HG02763 (cell line): ENCODE measurements around the gene CRISPLD2.
"Not testable (repeated sequence)": the region's sequence is repeated elsewhere in the genome, so short reads cannot be mapped to it uniquely, and the experiment has no call there.

Experiments
- ATAC-seq: cut with Tn5 transposase; IDR thresholded peaks from one replicate; pipeline ENCODE4 v1.9.1; 2021; ENCODE audit warnings: mild to moderate bottlenecking, moderate library complexity; ENCODE audit not compliant: unreplicated experiment

Gene CRISPLD2

GRCh38 chr16:84927621-84928591 lies 108.1 kb downstream of the CRISPLD2 start:
- ATAC-seq, result no peak

DNA sequence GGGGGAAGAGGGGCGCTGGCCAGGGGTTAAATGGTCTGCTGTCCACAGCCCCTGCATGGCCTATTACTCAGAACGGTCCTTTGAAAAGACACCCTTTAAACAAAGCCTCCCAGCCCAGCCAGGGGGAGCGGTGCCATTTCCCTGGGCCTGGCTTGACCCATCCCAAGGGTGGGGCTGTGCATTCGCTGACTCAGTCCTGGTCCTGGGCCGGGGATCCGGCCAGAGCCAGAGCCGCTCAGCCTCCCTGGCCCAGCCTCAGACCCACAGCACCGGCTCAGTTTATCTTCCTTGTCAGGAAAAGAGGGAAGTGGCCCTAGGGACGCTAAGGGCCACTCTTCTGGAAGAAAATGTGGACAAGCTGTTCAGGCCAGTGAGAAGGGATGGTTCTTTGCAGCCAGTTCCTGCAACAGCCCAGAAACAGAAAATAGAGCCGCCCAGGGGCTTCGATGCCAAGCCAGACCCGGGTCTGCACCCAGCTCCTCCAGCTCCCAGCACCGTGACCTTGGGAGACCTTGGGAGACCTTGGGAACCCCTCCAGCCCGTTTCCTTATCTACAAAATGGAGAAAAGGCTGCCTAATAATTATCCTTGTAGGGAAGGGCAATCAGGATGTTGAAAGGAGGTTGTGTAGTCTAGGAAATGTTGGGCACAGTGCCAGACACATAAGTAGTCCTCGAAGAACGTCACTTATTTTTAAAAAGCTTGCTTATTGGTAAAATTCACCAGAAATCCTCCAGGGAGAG lies 109.1 kb downstream of the CRISPLD2 start:
- ATAC-seq, result no peak

GRCh38 chr16:84929421-84930297 lies 109.9 kb downstream of the CRISPLD2 start:
- ATAC-seq, result no peak

DNA sequence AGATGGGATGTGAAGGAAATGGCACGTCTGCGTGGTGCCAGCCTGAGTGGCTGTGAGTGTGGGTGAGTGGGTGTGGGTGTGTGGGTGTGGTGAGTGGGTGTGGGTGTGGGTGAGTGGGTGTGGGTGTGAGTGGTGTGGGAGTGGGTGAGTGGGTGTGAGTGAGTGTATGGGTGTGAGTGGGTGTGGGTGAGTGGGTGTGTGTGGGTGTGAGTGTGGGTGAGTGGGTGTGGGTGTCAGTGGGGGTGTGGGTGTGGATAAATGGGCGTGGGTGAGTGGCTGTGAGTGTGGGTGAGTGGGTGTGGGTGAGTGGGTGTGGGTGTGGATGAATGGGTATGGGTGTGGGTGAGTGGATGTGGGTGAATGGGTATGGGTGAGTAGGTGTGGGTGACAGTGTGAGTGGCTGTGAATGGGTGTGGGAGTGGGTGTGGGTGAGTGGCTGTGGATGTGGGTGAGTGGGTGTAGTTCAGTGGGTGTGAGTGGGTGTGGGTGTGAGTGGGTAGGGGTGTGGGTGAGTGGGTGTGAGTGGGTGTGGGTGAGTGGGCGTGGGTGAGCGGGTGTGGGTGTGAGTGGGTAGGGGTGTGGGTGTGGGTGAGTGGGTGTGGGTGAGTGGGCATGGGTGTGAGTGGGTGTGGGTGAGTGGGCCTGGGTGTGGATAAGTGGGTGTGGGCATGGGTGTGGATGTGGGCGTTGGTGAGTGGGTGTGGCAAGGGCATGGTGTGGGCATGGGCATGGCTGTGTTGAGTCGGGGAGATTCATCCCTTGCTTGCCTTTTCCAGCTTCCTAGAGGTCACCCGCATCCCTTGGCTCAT lies 110.7 kb downstream of the CRISPLD2 start:
- no peak for ATAC-seq

- ATAC-seq, result no peak
Measured at GRCh38 chr16:84931107-84931494, 111.3 kb downstream of the CRISPLD2 start.

- no peak for ATAC-seq
Measured at GRCh38 chr16:84931506-84931905, 111.7 kb downstream of the CRISPLD2 start.

GRCh38 chr16:84932681-84933080 lies 112.9 kb downstream of the CRISPLD2 start:
- ATAC-seq, result no peak

GRCh38 chr16:84933774-84934631 lies 114.2 kb downstream of the CRISPLD2 start:
- ATAC-seq, result no peak

DNA sequence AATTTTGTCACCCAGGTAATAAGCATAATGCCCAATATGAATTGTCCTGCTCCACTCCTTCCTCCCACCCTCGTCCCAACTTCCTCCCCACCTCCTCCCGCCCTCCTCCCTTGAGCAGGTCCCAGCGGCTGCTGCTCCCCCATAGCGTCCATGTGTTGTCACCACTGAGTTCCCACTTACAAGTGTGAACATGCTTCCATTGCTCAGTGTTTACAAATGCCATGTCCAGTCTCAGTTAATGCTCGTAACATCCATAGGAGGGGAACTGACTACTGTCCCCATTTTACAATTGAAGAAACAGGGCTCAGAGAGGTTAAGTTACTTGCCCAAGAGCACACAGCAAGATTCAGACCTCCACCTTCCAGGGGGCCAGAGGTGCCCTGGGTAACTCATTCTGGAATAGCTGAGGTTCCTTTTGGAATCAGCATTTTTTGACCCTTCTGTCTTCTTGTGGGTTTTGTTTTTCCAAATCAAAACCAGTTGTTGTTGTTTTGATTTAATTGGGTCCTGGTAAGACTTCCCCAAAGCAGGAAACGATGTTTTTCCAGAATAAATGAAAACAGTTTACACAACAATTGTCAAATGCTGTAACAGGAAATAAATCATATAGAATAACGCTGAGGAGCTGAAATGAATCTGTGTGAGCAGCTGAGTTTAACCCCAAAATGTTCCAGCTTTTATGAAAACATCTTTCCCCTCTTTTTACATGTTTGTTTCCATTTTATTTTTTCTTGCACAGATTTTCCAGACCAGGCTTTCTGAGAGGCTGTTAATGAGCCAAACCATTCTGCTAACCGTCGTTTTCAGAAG lies 117.6 kb downstream of the CRISPLD2 start:
- no peak for ATAC-seq

DNA sequence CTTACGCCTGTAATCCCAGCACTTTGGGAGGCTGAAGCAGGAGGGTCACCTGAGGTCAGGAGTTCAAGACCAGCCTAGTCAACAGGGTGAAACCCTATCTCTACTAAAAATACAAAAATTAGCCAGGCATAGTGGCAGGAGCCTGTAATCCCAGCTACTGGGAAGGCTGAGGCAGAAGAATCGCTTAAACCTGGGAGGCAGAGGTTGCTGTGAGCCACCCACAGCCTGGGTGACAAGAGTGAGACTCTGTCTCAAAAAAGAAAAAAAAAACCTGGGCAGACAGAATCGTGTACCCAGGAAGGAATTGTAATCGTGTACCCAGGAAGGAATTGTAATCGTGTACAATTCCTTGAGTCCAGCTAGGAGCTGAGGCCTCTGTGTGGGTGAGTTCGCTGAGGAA lies 118.8 kb downstream of the CRISPLD2 start:
- not testable (repeated sequence) for ATAC-seq

- ATAC-seq, result no peak
Measured at GRCh38 chr16:84940670-84941551, 121.1 kb downstream of the CRISPLD2 start.

GRCh38 chr16:84941921-84942320 lies 122.1 kb downstream of the CRISPLD2 start:
- ATAC-seq, result no peak

- ATAC-seq, result no peak
Measured at GRCh38 chr16:84942786-84943185, 123.0 kb downstream of the CRISPLD2 start.

GRCh38 chr16:84943620-84944019 lies 123.8 kb downstream of the CRISPLD2 start:
- ATAC-seq, result no peak

DNA sequence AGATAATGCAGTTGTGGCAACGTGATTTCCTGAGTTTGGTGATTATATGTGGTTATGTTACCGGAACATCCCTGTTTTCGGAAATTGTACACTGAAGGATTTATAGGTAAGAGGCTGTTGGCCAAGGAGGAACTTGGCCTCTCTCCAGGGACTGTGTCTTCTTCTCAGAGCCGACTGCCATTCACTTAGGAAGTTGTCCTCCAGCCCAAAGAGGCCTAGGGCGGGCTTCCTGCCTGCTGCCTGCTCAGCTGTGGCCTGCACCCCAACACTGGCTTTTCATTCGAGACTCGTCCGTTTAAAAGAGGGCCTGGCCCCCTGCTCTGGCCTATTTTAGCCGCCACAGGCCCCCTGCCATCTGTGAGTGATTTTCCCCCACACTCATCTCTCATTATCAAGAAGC lies 127.2 kb downstream of the CRISPLD2 start:
- ATAC-seq, result no peak

DNA sequence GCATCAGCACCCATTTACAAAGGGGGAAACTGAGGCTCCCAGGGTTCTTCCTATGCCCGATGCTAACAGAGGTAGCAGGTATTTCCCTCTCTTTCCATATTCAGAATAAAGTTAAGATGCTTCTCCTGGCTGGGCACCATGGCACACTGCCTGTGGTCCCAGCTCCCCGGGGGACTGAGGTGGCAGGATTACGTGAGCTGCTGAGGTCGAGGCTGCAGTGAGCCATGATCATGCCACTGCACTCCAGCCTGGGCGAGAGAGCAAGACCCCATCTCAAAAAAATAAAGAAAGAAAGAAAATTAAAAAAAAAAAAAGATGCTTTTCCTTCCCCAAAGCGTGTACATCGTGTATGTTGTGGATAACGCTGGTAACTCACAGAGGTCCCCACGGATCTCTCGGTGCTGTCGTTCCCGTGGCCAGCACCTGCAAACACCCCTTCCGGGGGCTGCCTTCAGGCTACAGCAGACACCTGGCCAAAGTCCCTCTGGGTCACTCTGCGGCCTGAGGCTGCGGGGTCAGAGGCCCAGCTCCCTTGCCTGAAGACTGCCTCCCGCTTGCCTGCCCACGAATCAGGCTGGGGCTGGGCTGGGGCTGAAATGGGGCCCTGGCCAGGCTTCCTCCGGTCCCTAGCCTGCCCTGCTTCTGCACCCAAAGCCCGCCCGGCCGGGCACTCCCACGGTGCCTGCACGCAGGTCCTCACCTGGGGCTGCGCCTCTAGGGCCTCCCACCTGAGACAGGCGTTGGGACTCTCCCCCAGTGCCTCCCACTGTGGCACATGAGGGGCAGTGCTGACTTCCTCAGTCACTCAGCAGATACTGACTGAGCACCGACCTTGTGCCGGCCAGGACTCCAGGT lies 128.4 kb downstream of the CRISPLD2 start:
- ATAC-seq, result no peak
